ENCODE measurements around the gene FAM81B.

The FAM81B gene

DNA sequence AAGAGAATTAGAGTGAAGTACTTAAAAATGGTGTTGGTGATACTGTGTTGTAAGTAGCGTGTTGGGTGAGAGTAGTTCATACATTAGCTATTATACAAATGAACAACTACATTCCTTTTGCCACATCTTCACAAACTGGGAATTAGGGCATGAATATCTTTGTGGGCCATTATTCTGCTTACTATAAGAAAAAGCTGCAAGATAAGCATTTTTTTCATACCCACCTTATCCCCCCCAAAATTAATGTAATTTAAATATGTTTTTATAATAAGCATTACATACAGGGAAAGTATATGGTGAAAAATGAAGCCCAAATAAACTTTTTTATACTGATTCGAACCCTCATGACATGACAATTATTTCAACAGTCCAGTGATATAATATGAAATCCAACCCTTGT is 69.5 kb downstream of the FAM81B start:
- TF ChIP-seq, protein P1, sequence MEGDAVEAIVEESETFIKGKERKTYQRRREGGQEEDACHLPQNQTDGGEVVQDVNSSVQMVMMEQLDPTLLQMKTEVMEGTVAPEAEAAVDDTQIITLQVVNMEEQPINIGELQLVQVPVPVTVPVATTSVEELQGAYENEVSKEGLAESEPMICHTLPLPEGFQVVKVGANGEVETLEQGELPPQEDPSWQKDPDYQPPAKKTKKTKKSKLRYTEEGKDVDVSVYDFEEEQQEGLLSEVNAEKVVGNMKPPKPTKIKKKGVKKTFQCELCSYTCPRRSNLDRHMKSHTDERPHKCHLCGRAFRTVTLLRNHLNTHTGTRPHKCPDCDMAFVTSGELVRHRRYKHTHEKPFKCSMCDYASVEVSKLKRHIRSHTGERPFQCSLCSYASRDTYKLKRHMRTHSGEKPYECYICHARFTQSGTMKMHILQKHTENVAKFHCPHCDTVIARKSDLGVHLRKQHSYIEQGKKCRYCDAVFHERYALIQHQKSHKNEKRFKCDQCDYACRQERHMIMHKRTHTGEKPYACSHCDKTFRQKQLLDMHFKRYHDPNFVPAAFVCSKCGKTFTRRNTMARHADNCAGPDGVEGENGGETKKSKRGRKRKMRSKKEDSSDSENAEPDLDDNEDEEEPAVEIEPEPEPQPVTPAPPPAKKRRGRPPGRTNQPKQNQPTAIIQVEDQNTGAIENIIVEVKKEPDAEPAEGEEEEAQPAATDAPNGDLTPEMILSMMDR (IDR thresholded peaks at IDR 0.05; ENCODE audit: low read depth, low read length, missing control alignments), result no peak
- no peak for DNase-seq (ENCODE audit: low read depth)
- no peak overlapping the region for H3K4me3 ChIP-seq (ENCODE audit: low read depth, low read length)

- TF ChIP-seq, protein P1 (IDR thresholded peaks at IDR 0.05; ENCODE audit: low read depth, low read length, missing control alignments), result no peak
- DNase-seq (ENCODE audit: low read depth), result no peak
- no peak overlapping the region for H3K4me3 ChIP-seq (ENCODE audit: low read depth, low read length)
Observed at GRCh38 chr5:95471487-95471886, 80.3 kb downstream of the FAM81B start.

DNA sequence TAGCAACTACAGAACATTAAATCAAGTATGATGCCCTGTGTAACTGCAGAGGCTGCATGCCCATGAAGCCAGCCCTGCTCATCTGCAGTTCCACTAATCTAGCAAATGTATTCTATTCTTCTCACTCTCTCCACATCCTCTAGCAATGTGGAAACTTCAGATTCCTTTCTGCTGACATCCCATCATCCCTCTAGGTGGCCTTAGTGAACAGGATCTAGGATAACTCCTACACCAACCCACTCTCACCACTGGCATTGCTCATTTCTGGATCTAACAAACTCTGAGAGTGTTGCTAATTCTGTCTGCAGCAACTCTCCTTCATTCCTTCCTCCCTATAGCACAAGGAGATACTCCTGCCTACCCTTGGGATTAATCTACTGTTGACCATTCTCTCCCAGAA is 80.8 kb downstream of the FAM81B start:
- no peak overlapping the region for H3K4me3 ChIP-seq (ENCODE audit: low read depth, low read length)
- no peak for DNase-seq (ENCODE audit: low read depth)
- TF ChIP-seq, protein P1 (IDR thresholded peaks at IDR 0.05; ENCODE audit: low read depth, low read length, missing control alignments), result no peak

- no peak for DNase-seq (ENCODE audit: low read depth)
- TF ChIP-seq, protein P1 (IDR thresholded peaks at IDR 0.05; ENCODE audit: low read depth, low read length, missing control alignments), result no peak
- no peak overlapping the region for H3K4me3 ChIP-seq (ENCODE audit: low read depth, low read length)
Observed at GRCh38 chr5:95484421-95484820, 93.3 kb downstream of the FAM81B start.

DNA sequence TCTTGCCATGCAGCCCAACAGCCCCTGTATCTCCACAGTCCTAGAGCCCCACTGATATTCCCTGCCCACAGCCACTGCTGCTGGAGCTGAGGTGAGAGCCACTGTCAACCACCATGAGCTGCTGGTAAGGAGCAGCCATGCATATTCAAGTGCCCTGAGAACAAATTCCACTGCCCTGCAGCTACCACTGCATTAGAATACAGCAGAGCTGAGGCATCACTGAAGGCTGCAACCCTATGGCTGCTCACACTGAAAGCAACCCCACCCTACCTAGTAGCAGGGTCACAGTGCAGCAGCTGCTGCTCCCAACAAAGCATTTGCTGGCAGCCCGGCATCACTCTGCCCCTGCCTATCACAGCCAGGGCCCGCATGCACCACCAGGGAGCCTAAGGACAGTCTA is 95.0 kb downstream of the FAM81B start:
- TF ChIP-seq, protein P1 (IDR thresholded peaks at IDR 0.05; ENCODE audit: low read depth, low read length, missing control alignments), result no peak
- DNase-seq (ENCODE audit: low read depth), result no peak
- H3K4me3 ChIP-seq (ENCODE audit: low read depth, low read length), result no peak overlapping the region

DNA sequence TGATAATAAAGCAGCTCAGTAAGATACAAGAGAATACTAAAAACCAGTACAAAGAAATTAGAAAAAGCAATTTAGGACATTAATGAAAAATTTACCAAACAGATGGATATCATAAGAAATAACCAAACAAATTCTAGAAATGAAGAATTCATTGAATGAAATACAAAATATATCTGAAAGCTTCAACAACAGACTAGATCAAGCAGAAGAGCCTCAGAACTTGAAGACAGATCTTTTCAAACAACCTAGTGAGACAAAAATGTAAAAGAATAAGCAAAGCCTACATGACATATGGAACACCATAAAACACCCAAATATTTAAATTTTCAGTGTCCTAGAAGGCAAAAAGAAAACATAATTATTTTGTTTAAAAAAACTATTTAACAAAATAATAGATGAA is 96.7 kb downstream of the FAM81B start:
- DNase-seq (ENCODE audit: low read depth), result no peak
- no peak overlapping the region for H3K4me3 ChIP-seq (ENCODE audit: low read depth, low read length)
- TF ChIP-seq, protein P1 (IDR thresholded peaks at IDR 0.05; ENCODE audit: low read depth, low read length, missing control alignments), result no peak
